GM23338 (cell line): Measurements from ENCODE around the gene UBASH3B. TPM values are rescaled to one million over a fixed set of nuclear protein-coding genes. Genes with fewer than 3 reads are reported as not detected.

Experiments used
- ATAC-seq: fragments of 200-7000 bp; cut with Tn5 transposase; 3 replicates; pipeline ENCODE4 v1.9.1; 2020
- DNase-seq: peaks from one replicate; pipeline ENCODE4 v3.0.0-alpha.2; 2015; ENCODE audit warnings: low spot score
- H2AFZ ChIP-seq: fragments of 200-600 bp; sonication (generic); 2 replicates; pipeline ENCODE4 v1.8.0; 2016; ENCODE audit warnings: antibody characterized with exemption, mild to moderate bottlenecking, moderate library complexity
- H3F3A ChIP-seq: fragments of 200-600 bp; sonication (generic); replicated peaks from 2 replicates; pipeline ENCODE4 v1.8.0; 2017; ENCODE audit warnings: antibody characterized with exemption, mixed run types, low read depth
- H3K27ac ChIP-seq: fragments of 200-600 bp; sonication (generic); 2 replicates; pipeline ENCODE4 v1.6.1; 2016; ENCODE audit warnings: low read depth
- H3K27me3 ChIP-seq: fragments of 200-600 bp; sonication (generic); 2 replicates; pipeline ENCODE4 v1.8.0; 2016; ENCODE audit warnings: mild to moderate bottlenecking, mixed run types, moderate library complexity; ENCODE audit not compliant: insufficient read depth
- H3K36me3 ChIP-seq: fragments of 200-600 bp; sonication (generic); 2 replicates; pipeline ENCODE4 v1.8.0; 2016; ENCODE audit warnings: mild to moderate bottlenecking; ENCODE audit not compliant: insufficient read depth
- H3K4me1 ChIP-seq: fragments of 200-600 bp; sonication (generic); 2 replicates; pipeline ENCODE4 v1.8.0; 2016; ENCODE audit warnings: mild to moderate bottlenecking, moderate library complexity; ENCODE audit not compliant: insufficient read depth
- H3K4me2 ChIP-seq: fragments of 200-600 bp; sonication (generic); 2 replicates; pipeline ENCODE4 v1.7.1; 2017; ENCODE audit warnings: mixed run types
- H3K4me3 ChIP-seq: fragments of 200-600 bp; sonication (generic); 2 replicates; pipeline ENCODE4 v1.6.1; 2016; ENCODE audit warnings: mixed run types
- H3K79me2 ChIP-seq: fragments of 200-600 bp; sonication (generic); replicated peaks from 2 replicates; pipeline ENCODE4 v1.8.0; 2017; ENCODE audit warnings: mild to moderate bottlenecking; ENCODE audit not compliant: insufficient read depth
- H3K9me2 ChIP-seq: fragments of 200-600 bp; sonication (generic); 2 replicates; pipeline ENCODE4 v1.8.0; 2017; ENCODE audit not compliant: insufficient read depth
- H4K20me1 ChIP-seq: fragments of 200-600 bp; sonication (generic); replicated peaks from 2 replicates; pipeline ENCODE4 v1.8.0; 2017; ENCODE audit warnings: mild to moderate bottlenecking; ENCODE audit not compliant: insufficient read depth
- H3K27ac Mint-ChIP-seq: 2 replicates; pipeline ENCODE4 v1.8.0; 2020; ENCODE audit warnings: inconsistent platforms, mild to moderate bottlenecking, moderate library complexity, mixed read lengths
- H3K27me3 Mint-ChIP-seq: 3 replicates; pipeline ENCODE4 v1.8.0; 2022; ENCODE audit warnings: low read depth, mild to moderate bottlenecking, moderate library complexity, mixed read lengths, inconsistent platforms; ENCODE audit not compliant: insufficient read depth, poor library complexity
- H3K36me3 Mint-ChIP-seq: 3 replicates; pipeline ENCODE4 v1.8.0; 2021; ENCODE audit warnings: low read depth, mild to moderate bottlenecking, inconsistent platforms, moderate library complexity, mixed read lengths
- H3K4me1 Mint-ChIP-seq: 3 replicates; pipeline ENCODE4 v1.8.0; 2020; ENCODE audit warnings: mild to moderate bottlenecking, inconsistent platforms, mixed read lengths
- H3K4me3 Mint-ChIP-seq: 3 replicates; pipeline ENCODE4 v1.8.0; 2021; ENCODE audit warnings: moderate library complexity, mild to moderate bottlenecking, inconsistent platforms, mixed read lengths
- H3K9me3 Mint-ChIP-seq: 3 replicates; pipeline ENCODE4 v1.8.0; 2020; ENCODE audit warnings: moderate library complexity, mild to moderate bottlenecking, inconsistent platforms, mixed read lengths
- CREB1 ChIP-seq: fragments of 250-450 bp; sonication (Bioruptor Pico); IDR thresholded peaks from 2 replicates; pipeline ENCODE4 v1.5.0; 2020; ENCODE audit warnings: low read depth, mild to moderate bottlenecking, moderate library complexity
- CTCF ChIP-seq, 2 experiments: fragments of 200-600 bp in 1 of 2; sonication (generic) in 1 of 2; conservative IDR thresholded peaks; 2 replicates each; pipeline versions ENCODE4 v1.5.1 to v1.6.1; 2016 to 2017; ENCODE audit warnings: antibody characterized with exemption in 2 of 2, low read depth in 2 of 2, mild to moderate bottlenecking in 2 of 2, moderate library complexity in 1 of 2
- EZH2 ChIP-seq: fragments of 200-600 bp; sonication (generic); IDR thresholded peaks from one replicate; pipeline ENCODE4 v1.8.0; 2017; ENCODE audit warnings: antibody characterized with exemption, mild to moderate bottlenecking, low read depth; ENCODE audit not compliant: unreplicated experiment
- EZH2phosphoT487 ChIP-seq: fragments of 200-600 bp; sonication (generic); IDR thresholded peaks from one replicate; pipeline ENCODE4 v1.8.1; 2018; ENCODE audit warnings: antibody characterized with exemption; ENCODE audit not compliant: unreplicated experiment
- JUNB ChIP-seq: IDR thresholded peaks from one replicate; pipeline ENCODE4 v1.6.1; 2016; ENCODE audit warnings: antibody characterized with exemption; ENCODE audit not compliant: unreplicated experiment
- NANOG ChIP-seq: IDR thresholded peaks from 2 replicates; pipeline ENCODE4 v1.6.1; 2016; ENCODE audit warnings: antibody characterized with exemption, borderline replicate concordance
- STAT1 ChIP-seq: IDR thresholded peaks from one replicate; pipeline ENCODE4 v1.6.1; 2016; ENCODE audit warnings: antibody characterized with exemption; ENCODE audit not compliant: unreplicated experiment
- ZNF331 ChIP-seq: fragments of 250-450 bp; sonication (Bioruptor Pico); IDR thresholded peaks from 2 replicates; pipeline ENCODE4 v1.5.0; 2020; ENCODE audit warnings: low read depth, mild to moderate bottlenecking, moderate library complexity
- polyA plus RNA-seq: library from polyadenylated mRNA; unstranded; fragments of >200 nt; fragmentation: Nextera tagmentation; extraction: Ambion mirVana; gene quantifications from 2 replicates; pipeline ENCODE4 v1.2.1, GENCODE V29; 2016
- total RNA-seq: library from RNA; depleted of rRNA; stranded (reverse); fragments of >200 nt; shearing (Covaris generic); gene quantifications from 2 replicates; pipeline ENCODE4 v1.2.3, GENCODE V29; 2014
- TF ChIP-seq, protein P1 (sequence below): IDR thresholded peaks from one replicate; pipeline ENCODE4 v1.6.1; 2018; ENCODE audit warnings: antibody characterized with exemption; ENCODE audit not compliant: unreplicated experiment
- TF ChIP-seq, protein P2 (sequence below): IDR thresholded peaks from 2 replicates; pipeline ENCODE4 v1.6.1; 2016; ENCODE audit warnings: antibody characterized with exemption

UBASH3B gene
- total and polyA plus RNA-seq, 2 experiments from 2014 or later: 2.1 to 12.0 TPM

DNA sequence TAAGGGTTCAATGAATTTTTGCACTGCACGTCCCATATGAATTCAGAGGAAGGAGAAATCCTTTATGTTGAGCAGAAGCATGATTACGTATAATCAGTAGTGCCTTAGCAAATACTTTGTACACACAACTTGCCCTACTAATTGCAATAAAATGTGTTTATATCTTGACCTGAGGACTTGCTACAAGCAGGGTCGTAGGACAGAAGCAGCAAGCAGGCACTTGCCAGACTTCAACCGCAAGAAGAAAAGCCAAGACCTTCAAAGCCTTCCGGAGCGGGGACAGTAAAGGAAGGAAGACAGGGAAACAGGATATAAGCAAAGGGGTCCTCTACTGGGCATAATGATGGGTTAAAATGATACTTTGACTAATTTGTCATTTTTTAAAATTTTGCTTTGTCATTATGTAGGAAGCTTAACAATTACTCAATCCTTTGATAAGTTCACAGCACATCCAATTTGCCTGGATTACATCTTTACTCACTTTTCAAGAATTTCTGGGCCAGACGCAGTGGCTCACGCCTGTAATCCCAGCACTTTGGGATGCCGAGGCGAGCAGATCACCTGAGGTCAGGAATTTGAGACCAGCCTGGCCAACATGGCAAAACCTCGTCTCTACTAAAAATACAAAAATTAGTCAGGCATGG lies 23.2 kb upstream of the UBASH3B start (continued):
- TF ChIP-seq, protein P1, sequence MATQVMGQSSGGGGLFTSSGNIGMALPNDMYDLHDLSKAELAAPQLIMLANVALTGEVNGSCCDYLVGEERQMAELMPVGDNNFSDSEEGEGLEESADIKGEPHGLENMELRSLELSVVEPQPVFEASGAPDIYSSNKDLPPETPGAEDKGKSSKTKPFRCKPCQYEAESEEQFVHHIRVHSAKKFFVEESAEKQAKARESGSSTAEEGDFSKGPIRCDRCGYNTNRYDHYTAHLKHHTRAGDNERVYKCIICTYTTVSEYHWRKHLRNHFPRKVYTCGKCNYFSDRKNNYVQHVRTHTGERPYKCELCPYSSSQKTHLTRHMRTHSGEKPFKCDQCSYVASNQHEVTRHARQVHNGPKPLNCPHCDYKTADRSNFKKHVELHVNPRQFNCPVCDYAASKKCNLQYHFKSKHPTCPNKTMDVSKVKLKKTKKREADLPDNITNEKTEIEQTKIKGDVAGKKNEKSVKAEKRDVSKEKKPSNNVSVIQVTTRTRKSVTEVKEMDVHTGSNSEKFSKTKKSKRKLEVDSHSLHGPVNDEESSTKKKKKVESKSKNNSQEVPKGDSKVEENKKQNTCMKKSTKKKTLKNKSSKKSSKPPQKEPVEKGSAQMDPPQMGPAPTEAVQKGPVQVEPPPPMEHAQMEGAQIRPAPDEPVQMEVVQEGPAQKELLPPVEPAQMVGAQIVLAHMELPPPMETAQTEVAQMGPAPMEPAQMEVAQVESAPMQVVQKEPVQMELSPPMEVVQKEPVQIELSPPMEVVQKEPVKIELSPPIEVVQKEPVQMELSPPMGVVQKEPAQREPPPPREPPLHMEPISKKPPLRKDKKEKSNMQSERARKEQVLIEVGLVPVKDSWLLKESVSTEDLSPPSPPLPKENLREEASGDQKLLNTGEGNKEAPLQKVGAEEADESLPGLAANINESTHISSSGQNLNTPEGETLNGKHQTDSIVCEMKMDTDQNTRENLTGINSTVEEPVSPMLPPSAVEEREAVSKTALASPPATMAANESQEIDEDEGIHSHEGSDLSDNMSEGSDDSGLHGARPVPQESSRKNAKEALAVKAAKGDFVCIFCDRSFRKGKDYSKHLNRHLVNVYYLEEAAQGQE: no peak
- TF ChIP-seq STAT1 (no peak), EZH2phosphoT487 (no peak), CREB1 (no peak), EZH2 (no peak), JUNB (no peak), ZNF331 (no peak), NANOG (no peak)
- TF ChIP-seq, protein P2, sequence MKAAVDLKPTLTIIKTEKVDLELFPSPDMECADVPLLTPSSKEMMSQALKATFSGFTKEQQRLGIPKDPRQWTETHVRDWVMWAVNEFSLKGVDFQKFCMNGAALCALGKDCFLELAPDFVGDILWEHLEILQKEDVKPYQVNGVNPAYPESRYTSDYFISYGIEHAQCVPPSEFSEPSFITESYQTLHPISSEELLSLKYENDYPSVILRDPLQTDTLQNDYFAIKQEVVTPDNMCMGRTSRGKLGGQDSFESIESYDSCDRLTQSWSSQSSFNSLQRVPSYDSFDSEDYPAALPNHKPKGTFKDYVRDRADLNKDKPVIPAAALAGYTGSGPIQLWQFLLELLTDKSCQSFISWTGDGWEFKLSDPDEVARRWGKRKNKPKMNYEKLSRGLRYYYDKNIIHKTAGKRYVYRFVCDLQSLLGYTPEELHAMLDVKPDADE: no peak

- Histone ChIP-seq H3K4me1 (no peaks in the 10 kb centered on the region; the same call in 1 of the 2 replicates), H3K9me2 (no peaks in the 10 kb centered on the region), H3F3A (no peaks in the 10 kb centered on the region), H2AFZ (no peak overlapping the region), H3K4me2 (no peak overlapping the region), H3K4me3 (no peak overlapping the region), H3K79me2 (no peaks in the 10 kb centered on the region), H3K27me3 (no peaks in the 10 kb centered on the region), H3K27ac (no peak overlapping the region), H4K20me1 (no peaks in the 10 kb centered on the region), H3K36me3 (no peaks in the 10 kb centered on the region)
- peak; percentile 67 for ATAC-seq
- TF ChIP-seq EZH2 (no peak), CTCF (conservative IDR thresholded peaks at IDR 0.05; ENCODE audit: low read depth in 2 of 2) (peak; percentile 62 to 71)
- peak; percentile 73 for DNase-seq
- Mint-ChIP-seq H3K27ac (no peak overlapping the region), H3K36me3 (no peaks in the 10 kb centered on the region), H3K4me3 (no peak overlapping the region), H3K9me3 (no peaks in the 10 kb centered on the region), H3K4me1 (peaks cover 4% of the 10 kb centered on the region; the same call in 2 of the 3 replicates), H3K27me3 (no peaks in the 10 kb centered on the region)
Measured at GRCh38 chr11:122633219-122633829, 22.2 kb upstream of the UBASH3B start.
